NCI-H1105 treated with DMSO at 0.1 percent for 48 hours (cell line): ENCODE data around the gene OR2T3.
"Not testable (repeated sequence)": the region's sequence is repeated elsewhere in the genome, so short reads cannot be mapped to it uniquely, and the experiment has no call there.

Experiments
- DNase-seq: peaks from one replicate; lab custom pipeline; 2025; lab: John Stamatoyannopoulos, UW

OR2T3 gene, protein sequence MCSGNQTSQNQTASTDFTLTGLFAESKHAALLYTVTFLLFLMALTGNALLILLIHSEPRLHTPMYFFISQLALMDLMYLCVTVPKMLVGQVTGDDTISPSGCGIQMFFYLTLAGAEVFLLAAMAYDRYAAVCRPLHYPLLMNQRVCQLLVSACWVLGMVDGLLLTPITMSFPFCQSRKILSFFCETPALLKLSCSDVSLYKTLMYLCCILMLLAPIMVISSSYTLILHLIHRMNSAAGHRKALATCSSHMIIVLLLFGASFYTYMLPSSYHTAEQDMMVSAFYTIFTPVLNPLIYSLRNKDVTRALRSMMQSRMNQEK

DNA sequence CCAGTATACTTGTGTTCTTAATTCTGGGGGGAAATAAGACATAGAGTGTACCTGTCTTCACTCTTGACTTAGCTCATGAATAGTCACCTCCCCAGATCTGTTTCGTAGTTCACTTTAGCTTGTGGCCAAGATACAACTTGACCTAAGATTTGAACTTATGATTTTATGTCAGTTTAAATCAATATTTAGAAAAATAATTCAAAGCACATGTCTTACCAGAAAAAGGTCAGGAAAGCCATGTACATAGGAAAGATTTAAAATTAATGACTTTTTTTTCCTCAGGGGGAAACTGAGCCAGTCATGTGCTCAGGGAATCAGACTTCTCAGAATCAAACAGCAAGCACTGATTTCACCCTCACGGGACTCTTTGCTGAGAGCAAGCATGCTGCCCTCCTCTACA is at the start of gene OR2T3:
OR2T3 (plus strand) TSS at position 301 of the 400 bp plus-strand sequence; CDS start at position 301, 0 bp downstream.
- not testable (repeated sequence) for DNase-seq

DNA sequence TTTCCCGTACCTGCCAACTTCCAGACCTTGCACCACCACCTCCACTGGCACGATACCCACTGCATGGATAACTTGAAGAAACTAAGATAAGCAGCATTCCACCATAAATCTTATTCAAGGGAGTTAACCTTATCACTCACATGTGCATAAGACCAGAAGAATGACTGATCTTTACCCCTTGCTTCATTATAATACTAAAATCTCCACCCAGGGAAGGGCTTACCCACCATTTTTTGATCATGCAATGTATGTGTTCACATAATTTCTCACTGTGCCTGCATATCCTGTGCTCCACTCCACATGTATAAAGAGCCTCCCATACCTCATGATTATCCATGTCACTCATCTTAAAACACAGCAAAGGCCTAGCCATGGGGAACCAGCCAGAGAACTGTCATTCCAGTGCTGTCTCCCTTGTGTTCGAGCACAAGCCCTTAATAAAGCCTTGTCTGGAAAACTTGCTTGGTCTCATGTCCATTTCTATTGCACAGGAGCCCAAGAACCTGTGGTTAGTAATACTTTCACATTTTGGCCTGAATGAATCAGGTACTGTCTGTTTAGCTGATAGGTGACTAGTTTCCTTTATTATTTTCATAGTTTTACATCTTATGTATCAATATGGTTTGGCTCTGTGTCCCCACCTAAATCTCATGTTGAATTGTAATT is 45.5 kb upstream of the OR2T3 start:
- DNase-seq, result not testable (repeated sequence)

DNA sequence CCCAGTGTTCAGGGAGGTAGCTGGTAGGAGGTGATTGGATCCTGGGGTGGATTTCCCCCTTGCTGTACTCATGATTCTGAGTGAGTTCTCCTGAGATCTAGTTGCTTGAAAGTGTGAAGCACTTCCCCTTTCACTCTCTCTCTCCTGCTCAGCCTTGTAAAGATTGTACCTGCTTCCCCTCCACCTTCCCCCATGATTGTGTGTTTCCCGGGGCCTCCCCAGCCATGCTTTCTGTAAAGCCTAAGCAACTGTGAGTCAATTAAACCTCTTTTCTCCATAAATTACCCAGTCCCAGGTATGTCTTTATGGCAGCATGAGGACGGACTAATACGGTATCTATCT is 45.0 kb upstream of the OR2T3 start:
- DNase-seq, result not testable (repeated sequence)

DNA sequence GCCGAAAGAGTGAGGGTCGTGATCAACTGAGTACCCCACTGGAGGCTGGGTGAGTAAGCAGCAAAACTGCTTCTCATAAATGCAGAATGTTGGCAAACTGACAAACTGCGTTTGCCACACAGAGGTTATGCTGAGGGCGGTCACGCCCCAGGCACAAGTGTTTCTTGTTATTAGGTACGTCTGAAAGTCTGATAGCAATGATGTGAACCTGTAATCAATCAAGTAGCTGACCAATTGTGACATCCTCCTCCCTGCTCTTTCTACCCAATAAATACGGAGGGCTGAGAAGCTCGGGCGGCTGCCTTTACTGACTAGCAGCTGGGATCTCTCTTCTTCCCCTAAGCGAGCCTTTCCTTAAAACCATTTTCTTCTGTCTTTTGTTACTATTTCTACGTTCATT is 41.5 kb upstream of the OR2T3 start:
- not testable (repeated sequence) for DNase-seq

DNA sequence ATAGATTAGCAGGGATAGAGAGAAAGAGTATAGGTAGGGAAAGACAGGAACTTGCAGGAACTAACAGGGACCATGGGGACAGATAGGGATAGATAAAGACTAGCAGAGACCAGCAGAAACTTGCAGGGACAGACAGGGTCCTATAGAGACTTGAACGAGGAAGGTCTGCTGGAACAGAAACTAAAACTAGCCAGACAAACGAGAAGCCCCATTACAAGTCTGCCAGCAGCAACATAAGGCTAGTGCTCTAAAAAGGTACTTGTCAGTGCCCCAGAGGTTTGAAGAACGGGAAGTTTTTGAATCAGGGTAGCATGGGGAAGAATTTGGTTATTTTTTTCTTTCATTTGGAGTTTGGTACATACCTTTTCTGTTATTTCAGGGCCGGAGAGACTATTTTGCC is 41.0 kb upstream of the OR2T3 start:
- DNase-seq, result not testable (repeated sequence)

DNA sequence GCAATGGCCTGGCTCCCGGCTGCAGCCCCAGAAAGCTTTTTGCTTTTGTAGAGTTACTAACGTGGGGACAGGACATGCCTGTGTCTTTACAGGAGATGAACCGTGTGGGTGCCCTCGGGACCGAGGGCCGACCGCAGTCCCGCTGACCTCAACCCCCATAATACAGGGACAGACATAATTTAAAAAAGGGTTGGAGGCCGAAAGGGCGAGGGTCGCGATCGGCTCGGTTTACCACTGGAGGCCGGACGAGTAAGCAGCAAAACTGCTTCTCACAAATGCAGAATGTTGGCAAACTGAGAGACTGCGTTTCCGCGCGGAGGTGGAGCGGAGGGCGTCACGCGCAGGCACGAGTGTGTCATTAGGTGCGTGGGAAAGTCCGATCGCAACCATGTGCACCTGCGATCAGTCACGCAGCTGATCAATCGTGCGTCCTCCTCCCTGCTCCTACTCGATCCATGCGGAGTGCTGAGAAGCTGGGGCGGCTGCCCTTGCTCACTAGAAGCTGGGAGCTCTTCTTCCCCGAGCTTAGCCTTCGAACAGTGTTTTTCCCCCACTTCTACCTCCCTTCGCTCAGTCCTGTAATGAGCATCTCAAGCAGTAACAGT is 39.2 kb upstream of the OR2T3 start:
- not testable (repeated sequence) for DNase-seq

DNA sequence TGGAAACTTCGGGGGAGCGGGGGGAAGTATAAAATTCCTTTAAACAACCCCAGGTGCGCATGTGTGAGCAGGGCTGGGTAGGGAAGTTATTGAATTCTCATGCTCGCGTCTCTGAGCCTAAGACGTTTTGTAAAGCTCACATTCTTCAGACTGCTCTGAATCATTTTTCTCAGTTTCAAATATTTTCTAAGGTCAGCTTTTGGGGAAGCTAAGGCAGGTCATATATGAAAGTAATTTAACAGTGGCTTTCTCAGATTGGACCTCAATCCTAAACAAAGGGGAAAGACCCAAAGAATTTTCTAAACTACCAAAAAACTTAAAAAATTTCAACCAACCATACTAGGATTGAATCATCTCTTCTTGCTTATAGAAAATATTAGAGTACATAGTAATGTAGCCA is 38.2 kb upstream of the OR2T3 start:
- DNase-seq, result not testable (repeated sequence)

DNA sequence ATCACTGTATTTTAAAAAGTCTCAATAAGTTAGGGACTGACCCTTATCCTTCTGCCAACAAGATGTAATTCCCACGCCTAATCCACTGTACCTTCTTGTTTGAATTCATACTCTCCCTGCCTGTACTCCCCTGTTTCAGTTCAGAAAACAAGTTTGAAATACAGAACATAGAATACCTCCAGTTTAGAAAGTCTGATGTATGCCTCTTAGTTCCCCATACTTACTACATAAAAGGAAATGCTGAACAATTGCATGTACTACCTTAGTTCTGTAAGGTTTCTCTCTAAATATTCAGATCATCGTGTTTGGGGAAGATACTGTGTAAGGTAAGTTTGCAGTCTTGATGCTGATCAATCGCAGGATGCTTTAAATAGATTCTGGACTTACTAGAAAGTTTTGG is 36.8 kb upstream of the OR2T3 start:
- DNase-seq, result not testable (repeated sequence)

DNA sequence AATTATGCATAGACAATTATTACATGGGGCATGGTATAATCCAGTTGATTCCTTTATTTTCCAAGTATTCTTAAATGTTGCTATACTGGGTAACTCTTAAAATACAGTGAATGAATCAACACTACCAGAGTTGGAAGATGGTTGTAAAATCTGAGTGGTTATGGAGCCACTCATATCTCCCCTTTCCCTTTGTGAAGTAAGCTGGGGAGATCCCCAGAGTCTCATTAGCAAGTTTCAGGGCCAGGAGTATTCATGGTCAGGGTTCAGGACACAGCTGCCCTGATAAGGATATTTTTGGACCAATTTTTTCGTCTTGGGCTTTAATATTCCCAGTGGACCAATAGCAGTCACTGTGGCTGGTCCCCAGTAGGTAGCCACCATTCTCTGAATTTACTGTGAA is 34.5 kb upstream of the OR2T3 start:
- DNase-seq, result not testable (repeated sequence)

DNA sequence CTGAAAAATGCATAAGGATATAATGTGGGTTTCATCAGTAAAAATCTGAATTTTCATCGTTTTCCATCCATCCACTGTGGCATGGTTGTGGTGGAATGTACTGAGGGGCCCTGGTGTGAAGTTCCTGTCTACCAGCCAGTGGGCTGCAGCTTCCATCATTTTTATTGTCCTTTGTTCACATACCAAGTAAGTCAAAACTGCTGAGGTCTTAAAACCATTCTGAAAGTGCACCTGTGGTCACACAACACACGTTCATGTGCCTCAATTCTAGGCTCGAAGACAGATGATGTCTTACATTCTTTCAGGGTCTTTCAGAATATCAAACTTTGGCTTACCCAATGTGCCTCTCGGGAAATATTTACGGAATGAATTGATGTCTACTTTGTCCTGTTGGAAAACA is 33.9 kb upstream of the OR2T3 start:
- DNase-seq, result not testable (repeated sequence)

DNA sequence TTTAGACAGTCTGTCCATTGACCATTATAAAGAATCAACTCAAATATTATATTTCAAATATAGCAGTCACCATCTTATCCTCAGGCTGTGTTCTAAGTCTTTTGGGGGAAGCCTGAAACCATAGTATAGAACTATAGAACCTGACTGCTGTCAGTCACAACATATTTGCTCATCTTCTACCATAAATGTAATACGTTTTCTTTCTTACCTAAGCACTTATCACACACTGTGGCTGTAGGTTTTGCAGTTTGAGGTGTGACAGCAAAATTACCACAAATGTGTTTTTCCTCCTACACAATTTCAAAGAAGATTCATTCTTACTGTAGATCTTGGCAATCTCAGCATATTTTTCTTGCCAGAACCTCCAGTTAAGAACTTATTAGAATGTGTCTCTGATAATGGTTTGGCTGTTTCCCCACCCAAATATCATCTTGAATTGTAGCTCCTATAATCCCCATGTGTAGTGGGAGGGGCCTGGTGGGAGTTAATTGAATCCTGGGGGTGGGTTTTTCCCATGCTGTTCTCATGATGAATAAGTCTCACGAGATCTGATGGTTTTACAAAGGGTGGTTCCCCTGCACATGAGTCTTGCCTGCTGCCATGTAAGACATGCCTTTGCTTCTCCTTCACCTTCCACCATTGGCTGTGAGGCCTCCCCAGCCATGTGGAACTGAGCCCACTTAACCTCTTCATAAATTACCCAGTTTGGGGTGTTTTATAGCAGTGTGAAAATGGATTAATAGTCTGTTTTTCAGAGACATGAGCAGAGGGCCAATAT is 30.5 kb upstream of the OR2T3 start:
- DNase-seq, result not testable (repeated sequence)

DNA sequence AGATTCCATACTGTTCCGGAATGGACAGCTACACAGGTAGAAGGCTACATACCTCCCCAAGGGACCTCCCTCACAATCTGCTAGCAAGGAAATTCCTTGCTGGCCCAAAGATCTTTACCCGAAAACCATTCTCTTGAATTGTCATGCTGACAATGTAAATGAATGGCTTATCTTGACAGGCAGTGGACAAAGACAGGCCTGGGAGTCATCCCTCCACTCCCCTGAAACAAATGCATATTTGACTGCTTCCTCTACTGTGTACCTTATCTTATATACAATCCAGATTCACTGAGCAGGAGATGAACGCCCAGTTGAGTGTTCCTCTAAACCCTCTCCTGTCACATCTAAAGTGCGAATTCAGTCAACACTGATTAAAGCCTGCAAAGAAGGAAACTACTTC is 28.5 kb upstream of the OR2T3 start:
- not testable (repeated sequence) for DNase-seq

DNA sequence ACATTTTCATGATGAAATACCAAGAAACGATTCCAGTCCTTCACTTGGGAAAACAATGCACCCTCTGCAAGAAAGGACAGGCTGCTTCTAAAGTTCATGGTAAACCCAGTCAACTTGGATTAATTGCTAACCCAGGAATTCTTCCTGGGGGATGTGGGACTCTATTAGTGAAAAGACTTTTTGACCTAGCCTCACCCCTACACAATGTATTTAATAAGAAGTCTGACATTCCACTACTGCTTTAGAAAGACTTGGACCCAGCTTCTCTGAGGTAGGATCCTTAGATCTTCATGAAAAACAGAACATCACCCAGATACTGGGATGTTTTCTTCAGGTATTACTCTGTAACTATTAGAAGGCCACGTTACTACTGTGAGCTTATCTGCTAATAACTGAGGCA is 27.8 kb upstream of the OR2T3 start, which contains the start of gene OR2T2:
OR2T2 (plus strand) TSS at position 239 of the 400 bp plus-strand sequence. CDS start 7,161 bp downstream, outside the sequence.
- not testable (repeated sequence) for DNase-seq

DNA sequence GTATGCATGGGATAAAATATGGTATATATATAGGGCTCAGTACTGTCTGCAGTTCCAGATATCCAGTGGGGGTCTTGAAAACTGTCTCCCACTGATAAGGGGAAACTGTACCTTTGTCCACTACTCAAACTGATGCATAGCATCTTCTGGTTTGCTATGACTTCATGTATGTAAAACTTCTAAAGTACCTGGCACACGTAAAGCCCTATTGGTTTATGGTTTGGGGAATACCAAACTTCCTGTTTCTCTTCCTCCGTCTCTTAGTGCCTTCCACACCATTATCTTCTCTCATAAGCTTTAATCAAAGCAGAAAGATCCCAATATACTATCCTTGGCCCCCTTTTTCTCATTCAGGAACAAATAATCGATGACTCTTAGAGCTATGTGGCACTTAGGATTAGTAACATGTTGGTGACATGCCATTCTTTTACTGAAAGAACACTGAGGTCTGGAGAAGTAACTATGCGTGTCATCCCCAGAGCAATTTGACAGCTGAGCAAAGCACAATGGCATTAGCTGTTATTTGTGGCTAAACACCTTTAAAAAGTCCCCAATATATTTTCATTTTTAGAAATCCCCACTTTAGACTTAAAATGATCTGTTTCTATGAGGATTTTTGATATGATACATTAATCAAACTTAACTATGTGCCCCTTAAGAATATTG is 24.6 kb upstream of the OR2T3 start:
- DNase-seq, result not testable (repeated sequence)

DNA sequence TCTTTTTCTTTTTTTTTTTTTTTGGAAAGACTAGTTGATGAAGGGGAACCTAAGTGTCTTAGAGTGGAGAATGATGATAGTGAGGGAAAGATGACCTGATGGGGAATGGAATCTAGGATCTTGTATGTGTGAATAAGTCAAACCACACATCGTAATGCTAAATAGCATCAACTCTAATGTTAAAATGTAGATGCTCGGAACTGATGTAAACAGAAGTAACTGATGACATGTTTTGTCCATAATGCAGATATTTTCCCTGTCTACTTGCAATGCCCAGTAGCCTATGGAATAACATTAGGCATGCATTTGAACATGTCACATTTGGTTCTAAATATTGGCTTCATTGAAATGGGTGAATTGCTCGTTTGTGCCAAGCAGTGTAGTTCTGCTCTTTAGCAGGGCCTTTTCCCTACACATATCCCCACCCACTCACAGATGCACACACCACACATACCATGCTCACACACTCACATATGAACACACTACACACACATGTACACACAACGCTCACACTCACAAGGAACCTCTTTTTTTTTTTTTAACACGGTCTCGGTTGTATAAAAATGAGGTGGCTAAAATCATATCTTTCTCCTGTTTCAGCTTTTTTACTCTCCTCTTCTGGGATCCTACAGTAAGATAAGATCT is 23.2 kb upstream of the OR2T3 start:
- DNase-seq, result not testable (repeated sequence)

DNA sequence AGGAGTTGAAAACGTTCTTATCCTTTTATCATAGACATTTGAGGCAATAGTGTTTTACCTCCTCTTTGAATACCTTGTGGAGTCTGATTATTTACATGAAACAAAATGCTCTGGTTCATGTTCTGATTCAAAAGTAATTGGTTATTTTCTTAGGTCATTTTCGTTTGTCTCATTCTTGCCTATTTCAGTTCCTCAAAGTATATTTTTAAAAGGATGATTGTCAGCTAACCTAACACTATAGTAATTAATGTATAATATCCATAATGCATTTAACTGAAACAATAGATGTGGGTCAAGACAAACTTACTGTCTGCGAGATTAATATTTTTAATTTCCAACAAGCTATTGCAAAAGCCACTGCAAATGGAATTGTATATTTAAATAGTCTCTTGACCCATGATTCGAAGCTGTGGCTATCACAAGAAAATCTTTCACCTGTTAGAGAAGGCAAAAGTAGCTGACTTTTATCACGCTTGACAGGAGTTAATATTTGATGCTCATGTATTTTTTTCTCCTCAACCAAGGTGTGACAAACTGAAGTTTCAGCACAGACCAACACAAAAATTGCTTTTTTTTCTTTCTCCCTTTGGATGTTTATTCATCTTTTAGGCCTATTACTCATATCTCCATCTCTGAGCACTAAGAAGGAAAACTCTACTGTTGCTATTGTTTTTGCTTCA is 22.5 kb upstream of the OR2T3 start:
- DNase-seq, result not testable (repeated sequence)

DNA sequence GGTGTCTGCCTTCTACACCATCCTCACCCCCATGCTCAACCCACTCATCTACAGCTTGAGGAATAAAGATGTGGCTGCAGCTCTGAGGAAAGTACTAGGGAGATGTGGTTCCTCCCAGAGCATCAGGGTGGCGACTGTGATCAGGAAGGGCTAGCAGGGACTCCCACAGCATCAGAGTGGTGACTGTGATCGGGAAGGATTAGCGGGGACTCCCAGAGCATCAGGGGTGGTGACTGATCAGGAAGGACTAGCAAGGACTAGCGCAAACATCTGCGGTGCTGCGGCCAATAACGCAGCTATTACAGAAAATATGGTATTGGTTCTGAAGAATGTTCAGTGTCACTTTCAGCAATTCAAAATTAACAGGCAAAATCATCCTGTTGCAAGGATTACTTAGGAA is 19.5 kb upstream of the OR2T3 start:
- DNase-seq, result not testable (repeated sequence)

DNA sequence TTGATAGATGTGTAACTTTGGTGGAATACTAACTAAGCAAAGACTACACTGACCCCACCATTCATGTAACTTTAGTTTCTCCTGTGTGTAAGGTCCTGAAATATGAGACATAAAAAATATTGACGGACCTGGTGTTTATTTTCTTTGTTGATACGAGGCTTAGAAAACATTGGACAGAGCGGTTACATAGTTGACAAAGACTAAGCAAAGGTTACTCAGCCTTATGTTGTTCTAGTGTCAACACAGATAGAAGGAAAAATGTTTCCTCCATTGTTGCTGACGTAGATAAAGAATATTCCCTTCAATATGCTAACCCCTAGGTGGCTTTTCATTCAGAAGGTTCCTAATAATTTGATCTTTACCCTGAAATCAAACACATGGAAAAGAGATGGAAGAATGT is 18.1 kb upstream of the OR2T3 start:
- not testable (repeated sequence) for DNase-seq

DNA sequence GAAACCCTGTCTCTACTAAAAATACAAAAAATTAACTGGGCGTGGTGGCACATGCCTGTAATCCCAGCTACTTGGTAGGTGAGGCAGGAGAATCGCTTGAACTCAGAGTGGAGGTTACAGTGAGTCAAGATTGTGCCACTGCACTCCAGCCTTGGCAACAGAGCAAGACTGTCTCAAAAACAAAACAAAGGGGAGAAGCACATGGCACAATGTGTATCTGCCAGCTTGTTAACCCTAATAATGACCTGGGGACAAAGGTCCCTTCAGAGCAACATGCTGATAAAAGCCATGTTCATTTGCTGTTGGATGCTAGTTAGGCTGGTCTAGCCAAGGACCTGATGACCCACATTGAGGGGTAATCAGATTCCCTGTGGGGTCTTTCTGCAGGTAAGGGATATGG is 16.5 kb upstream of the OR2T3 start:
- not testable (repeated sequence) for DNase-seq

DNA sequence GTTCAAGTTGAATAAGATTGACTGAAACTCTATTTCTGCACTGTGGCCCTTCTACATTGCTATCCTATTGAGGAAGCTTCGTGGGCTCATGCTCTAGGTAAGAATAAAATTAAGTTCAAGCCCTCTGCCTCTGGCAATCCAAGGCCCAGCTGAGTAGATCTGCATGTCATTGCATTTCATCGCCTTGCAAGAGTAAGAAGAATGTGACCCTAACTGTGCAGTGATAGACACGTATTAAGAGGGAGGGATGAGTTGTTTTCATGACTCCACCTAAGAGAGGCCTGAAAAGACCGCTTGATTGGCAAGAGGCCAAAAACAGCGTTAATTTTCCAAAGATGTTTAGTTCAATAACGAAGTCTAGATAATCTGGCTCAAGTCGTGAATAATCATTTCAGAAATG is 14.0 kb upstream of the OR2T3 start:
- not testable (repeated sequence) for DNase-seq

DNA sequence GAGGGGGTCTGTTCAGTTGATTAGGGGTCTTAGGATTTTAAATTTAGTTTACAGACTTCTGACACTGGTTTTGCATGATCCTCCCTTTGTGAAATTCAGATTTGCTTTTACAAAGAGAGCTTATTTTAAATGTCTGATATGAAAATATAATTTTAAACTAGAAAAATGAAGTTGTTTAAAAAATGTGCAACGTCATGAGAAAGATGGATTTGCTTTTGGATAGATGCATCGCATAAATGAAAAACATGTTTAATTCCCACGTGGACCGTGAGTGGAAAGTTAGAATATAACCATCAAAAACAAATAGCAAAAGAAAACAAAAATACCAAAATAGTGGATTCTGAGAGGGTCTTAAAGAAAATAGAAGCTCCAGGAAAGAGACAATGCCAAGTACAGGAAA is 2.0 kb upstream of the OR2T3 start:
- DNase-seq, result no peak
